ENCODE data around the gene ITGB6.

ITGB6 gene

GRCh38 chr2:160199683-160200389, at the start of gene ITGB6:
Gene ITGB6 (minus strand): TSS chr2:160200272. CDS start chr2:160200063, 209 bp downstream.
- TF ChIP-seq EZH2phosphoT487 (IDR thresholded peaks at IDR 0.05; ENCODE audit: borderline replicate concordance, low read length): no peak
- TF ChIP-seq CTCF (IDR thresholded peaks at IDR 0.05; ENCODE audit: low read depth, low read length, poor library complexity, severe bottlenecking): no peak
- Histone ChIP-seq H3K4me2 (ENCODE audit: low read length) (no peak within 1 kb of the TSS), H3F3A (ENCODE audit: control insufficient read depth, insufficient read depth) (no peaks in the 10 kb centered on the region), H3K4me3 (ENCODE audit: low read length) (no peak within 1 kb of the TSS), H3K27me3 (ENCODE audit: control insufficient read depth, low read length) (no peaks in the 10 kb centered on the region), H3K9me2 (replicated peaks; ENCODE audit: control insufficient read depth, low read length) (no peaks in the 10 kb centered on the region), H3K36me3 (ENCODE audit: control insufficient read depth, low read length) (no peaks in the 10 kb centered on the region), H3K79me2 (ENCODE audit: control insufficient read depth, low read length) (no peaks in the 10 kb centered on the region), H4K20me1 (ENCODE audit: control insufficient read depth, insufficient read depth, low read depth, low read length) (no peaks in the 10 kb centered on the region), H3K27ac (ENCODE audit: low read depth, low read length) (no peak within 1 kb of the TSS), H3K4me1 (ENCODE audit: control insufficient read depth, low read length) (no peaks in the 10 kb centered on the region), H3K9me3 (ENCODE audit: control insufficient read depth, insufficient read depth, low read length) (no peaks in the 10 kb centered on the region)

- no peaks in the 10 kb centered on the region for H3K9me3 ChIP-seq (ENCODE audit: control insufficient read depth, insufficient read depth, low read length)
- no peak overlapping the region for H3K4me3 ChIP-seq (ENCODE audit: low read length)
- H3K9me2 ChIP-seq (replicated peaks; ENCODE audit: control insufficient read depth, low read length): no peaks in the 10 kb centered on the region
- H3K27ac ChIP-seq (ENCODE audit: low read depth, low read length): no peak overlapping the region
- H3F3A ChIP-seq (ENCODE audit: control insufficient read depth, insufficient read depth): no peaks in the 10 kb centered on the region
- no peaks in the 10 kb centered on the region for H3K27me3 ChIP-seq (ENCODE audit: control insufficient read depth, low read length)
- no peaks in the 10 kb centered on the region for H3K4me1 ChIP-seq (ENCODE audit: control insufficient read depth, low read length)
- H4K20me1 ChIP-seq (ENCODE audit: control insufficient read depth, insufficient read depth, low read depth, low read length): no peaks in the 10 kb centered on the region
- no peaks in the 10 kb centered on the region for H3K79me2 ChIP-seq (ENCODE audit: control insufficient read depth, low read length)
- TF ChIP-seq EZH2phosphoT487 (IDR thresholded peaks at IDR 0.05; ENCODE audit: borderline replicate concordance, low read length) (no peak), CTCF (IDR thresholded peaks at IDR 0.05; ENCODE audit: low read depth, low read length, poor library complexity, severe bottlenecking) (no peak)
- H3K4me2 ChIP-seq (ENCODE audit: low read length): no peak overlapping the region
- H3K36me3 ChIP-seq (ENCODE audit: control insufficient read depth, low read length): no peaks in the 10 kb centered on the region
Observed at GRCh38 chr2:160247296-160248035, 47.4 kb upstream of the ITGB6 start.

- Histone ChIP-seq H3K27ac (ENCODE audit: low read depth, low read length) (no peak overlapping the region), H3F3A (ENCODE audit: control insufficient read depth, insufficient read depth) (no peaks in the 10 kb centered on the region), H3K9me2 (replicated peaks; ENCODE audit: control insufficient read depth, low read length) (no peaks in the 10 kb centered on the region), H3K36me3 (ENCODE audit: control insufficient read depth, low read length) (no peaks in the 10 kb centered on the region), H4K20me1 (ENCODE audit: control insufficient read depth, insufficient read depth, low read depth, low read length) (no peaks in the 10 kb centered on the region), H3K27me3 (ENCODE audit: control insufficient read depth, low read length) (no peaks in the 10 kb centered on the region), H3K4me3 (ENCODE audit: low read length) (no peak overlapping the region), H3K4me2 (ENCODE audit: low read length) (no peak overlapping the region), H3K9me3 (ENCODE audit: control insufficient read depth, insufficient read depth, low read length) (no peaks in the 10 kb centered on the region), H3K79me2 (ENCODE audit: control insufficient read depth, low read length) (no peaks in the 10 kb centered on the region), H3K4me1 (ENCODE audit: control insufficient read depth, low read length) (no peaks in the 10 kb centered on the region)
- TF ChIP-seq EZH2phosphoT487 (IDR thresholded peaks at IDR 0.05; ENCODE audit: borderline replicate concordance, low read length) (no peak), CTCF (IDR thresholded peaks at IDR 0.05; ENCODE audit: low read depth, low read length, poor library complexity, severe bottlenecking) (no peak)
Observed at GRCh38 chr2:160246356-160246755, 46.3 kb upstream of the ITGB6 start.

Measured in DOHH2 (cell line).